NCI-H128 (cell line): ENCODE measurements around the gene CDKN2A.

Experiments
- DNase-seq: peaks from one replicate; lab custom pipeline; 2025; ENCODE audit not compliant: unreplicated experiment; lab: John Stamatoyannopoulos, UW

Gene CDKN2A

DNA sequence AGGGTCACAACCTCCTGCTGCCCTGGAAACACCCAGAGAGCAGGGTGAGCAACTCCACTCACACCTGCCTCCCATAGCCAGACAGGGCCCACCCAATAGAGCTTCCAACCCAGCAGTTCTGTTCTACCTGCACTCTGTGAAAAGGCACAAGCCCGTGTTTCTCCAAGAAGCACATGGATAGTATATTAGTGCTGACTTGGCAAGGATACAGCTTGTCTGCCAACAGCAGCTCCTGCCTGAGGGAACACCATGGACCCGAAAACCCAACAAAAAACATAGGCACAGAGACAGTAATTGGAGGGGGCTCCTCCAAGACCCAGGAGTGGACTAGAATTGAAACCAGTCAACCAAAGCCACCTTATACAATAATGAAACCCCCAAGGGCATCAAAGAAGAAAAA lies 48.6 kb downstream of the CDKN2A start:
- no peak for DNase-seq

DNA sequence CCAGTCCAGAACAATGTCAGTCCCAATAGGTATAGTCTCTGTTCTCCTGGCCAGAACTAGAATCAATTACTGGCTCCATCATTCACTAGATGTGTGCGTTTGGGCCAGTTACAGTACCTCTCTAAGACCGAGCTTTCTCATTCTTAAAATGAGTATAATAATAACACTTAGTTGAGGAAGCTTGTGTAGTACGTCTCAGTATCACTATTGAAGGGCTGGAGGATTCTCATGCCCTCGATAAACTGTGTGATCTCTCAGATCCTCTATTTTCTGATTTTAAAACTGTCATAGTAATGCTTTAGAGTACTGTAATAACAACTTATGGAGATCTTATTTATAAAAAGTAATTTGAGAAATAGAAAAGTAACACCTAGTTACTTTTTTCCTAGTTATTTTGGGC lies 50.7 kb downstream of the CDKN2A start:
- DNase-seq: no peak

DNA sequence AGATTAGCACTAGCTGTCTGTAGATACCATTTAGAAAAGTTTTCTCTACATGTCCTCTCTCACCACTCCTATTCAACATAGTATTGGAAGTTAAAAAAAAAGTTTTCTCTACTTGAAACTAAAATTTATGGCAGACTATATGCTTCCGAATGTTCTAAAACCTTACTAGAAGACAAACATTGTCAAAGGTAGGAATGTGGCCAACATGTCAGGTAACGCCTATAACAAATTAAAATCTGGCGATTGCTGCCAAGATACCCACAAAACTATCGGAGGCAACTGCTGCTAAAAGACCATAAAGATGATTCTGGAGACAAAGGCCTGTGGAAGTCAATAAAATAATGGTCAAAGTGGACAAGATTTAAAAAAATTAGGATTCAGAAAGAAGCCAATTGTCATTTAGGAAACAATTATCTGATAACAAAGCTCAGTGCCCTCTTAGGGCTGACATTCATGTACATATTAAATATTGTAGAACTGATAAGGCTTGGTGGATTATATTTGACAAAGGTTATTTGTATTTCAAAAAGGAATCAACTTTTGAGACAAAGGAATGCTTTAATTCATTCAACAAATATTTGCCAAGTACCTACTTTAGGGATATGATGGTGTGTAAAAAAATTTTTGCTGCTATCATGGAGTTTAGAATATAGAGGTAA lies 52.7 kb downstream of the CDKN2A start:
- DNase-seq: no peak

DNA sequence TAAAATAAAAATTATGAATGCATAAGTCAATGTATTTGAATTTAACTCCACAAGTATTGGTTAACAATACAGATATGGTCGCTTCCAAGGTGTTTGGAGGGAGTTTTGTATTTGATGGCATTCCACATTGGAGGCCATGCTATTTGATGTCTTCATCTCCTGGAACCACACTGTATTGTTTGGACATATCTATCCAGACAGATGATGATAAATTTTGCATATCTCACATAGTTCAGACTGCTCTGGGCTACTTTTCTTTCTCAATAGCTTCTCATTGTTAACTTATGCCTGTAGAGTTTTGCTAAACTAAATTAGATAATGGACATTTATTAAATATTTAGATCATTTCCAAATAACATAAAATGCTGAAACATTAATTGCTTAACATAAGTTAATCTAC lies 58.0 kb downstream of the CDKN2A start:
- no peak for DNase-seq

DNA sequence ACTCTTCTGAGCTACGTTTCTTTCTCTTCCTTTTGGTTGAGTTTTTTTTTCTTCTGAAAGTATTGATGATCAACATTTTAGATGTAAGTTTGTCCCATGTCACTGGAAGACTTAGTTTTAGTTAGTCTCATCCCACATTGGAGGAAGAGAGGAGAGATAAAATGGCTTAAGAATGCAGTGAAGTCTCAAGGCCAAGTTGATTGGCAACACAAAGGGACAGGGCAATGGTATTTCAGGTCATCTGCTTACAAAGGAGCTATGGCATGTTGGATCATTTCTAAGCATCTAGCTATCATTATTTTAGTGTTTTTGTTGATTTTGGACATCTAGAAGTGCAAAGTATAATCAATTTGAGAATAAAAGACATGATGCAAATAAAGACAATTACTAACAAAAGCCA lies 58.6 kb downstream of the CDKN2A start:
- no peak for DNase-seq

DNA sequence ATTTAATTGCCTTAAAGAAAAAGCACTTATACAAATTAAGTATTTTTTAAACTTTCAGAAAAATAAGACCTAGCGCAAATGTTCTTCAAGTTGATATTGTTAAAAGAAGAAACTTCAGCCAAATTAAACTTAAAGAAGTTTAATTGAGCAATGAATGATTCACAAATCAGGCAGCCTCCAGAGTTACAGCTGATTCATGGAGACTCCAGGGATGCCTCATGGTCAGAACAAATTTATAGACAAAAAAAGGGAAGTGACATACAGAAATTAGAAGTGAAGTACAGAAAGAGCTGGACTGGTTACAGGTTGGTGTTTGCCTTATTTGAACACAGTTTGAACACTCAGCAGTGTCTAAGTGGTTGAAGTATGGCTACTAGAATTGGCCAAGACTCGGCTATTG lies 60.3 kb downstream of the CDKN2A start:
- no peak for DNase-seq

DNA sequence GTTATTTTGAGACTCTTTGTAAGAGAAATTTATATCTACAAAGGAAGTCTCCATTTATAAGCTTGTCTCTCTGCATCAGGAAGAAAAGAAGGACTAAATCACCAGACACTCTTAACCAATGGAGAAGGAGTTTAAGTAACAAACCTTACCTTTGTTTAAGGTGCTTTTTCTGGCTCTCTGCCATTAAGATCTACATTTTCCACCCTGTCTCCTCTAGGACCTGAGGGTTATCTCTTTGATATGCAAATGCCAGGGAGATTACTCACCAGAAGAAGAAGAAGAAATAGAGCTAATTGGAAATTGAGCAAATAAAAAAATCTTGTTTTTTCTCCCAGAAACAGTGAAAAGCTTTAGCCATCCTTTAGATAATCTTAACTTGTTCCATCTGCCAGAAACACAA lies 60.9 kb downstream of the CDKN2A start:
- DNase-seq: no peak

DNA sequence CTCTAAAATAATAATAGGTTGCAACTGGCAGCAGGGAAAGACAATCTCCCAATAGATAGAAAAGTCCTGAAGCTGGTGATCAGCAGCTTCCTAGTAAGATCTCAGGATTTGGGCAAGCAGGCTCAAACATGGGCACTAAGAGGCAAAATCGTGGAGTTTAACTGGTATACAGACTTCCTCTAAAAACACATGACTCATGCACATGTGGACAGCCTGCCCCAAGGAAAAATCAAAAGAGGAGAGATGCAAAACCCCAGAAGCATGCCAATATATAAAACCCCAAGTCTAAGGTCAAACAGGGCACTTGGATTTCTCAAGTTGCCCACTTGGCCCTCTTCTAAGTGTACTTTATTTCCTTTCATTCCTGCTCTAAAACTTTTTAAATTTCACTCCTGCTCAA lies 62.8 kb downstream of the CDKN2A start:
- no peak for DNase-seq

DNA sequence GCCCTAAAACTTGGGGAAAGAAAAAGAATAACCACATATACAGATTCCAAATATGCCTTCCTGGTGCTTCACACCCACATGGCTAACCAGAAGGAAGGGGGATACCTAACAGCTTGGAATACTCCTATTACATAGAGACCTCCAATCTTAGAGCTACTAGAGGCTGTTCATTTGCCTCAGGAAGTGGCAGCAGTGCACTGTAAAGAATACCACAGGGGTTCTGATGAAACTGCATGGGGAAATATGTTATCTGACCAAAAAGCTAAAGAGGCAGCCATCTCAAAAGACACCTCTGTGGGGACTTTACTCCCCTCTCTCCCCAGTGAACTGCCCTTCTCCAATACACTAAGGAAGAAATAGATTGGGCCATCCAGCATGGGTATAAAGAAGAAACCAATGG lies 66.4 kb downstream of the CDKN2A start:
- DNase-seq: no peak

DNA sequence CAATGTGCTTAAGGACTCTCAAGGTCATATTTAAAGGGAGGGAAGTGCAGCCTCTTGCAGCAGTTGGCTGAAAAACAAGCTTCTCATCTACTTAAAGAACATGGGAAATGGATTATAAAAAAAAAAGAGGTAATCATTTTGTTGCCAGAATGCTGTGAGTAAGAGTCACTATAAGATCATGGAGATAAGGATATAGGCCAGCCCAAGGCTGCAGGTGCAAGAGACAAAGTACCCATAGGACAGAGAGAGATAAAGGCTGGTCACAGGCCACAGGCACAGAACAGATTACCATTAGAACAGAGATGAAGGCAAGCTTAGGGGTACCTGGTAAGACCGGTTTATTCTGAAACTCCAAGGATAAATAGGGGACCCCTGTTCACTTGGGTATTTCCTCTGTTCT lies 70.5 kb downstream of the CDKN2A start:
- no peak for DNase-seq

DNA sequence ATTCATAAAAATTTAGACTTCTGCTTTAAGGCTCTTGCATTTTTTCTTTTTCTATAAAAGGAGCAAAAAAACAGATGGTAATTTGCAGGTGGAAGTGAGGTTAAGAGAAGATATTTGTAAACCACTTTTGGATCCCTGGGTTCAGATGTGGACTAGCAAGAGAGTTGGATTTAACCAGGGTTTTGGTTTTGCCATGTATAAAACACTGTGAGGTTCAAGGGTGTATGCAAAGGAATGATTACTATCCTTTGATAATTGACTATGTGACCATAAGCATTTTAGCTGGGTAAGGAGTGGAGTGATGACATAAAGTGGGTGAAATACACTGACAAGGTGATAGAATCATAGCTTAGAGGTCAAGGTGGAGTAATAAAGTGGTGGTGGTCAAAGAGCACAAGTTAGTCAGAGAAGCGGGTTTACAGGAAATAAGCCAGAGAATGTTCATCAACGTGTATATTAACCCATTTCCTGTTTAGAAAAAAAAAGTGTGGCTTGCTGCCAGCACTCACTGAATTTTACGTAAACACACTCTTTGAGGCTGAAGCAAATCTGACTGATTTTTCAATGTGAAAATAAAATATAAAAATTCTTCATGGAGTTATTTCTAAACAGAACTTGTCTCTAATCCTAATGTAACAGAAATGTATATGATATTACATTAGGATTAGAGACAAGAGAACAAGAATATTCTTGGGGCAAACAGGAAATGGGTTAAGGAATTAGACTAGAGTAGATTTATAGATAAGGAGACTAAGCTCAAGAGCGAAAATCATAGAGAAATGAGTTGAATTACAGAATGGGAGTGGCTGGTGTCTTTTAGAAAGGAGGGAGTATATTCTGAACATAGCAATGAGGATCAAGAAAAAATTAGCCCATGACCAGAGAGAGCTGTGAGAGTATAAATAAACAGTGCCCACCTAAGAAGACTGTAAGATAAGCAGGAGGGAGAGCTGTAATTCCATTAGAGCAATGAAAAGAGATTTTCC lies 74.5 kb downstream of the CDKN2A start:
- no peak for DNase-seq
